GM19328 (cell line): Measurements from ENCODE around the gene KDM5B.
"Not testable (repeated sequence)": the region's sequence is repeated elsewhere in the genome, so short reads cannot be mapped to it uniquely, and the experiment has no call there.

ENCODE experiments used
- ATAC-seq: cut with Tn5 transposase; IDR thresholded peaks from one replicate; pipeline ENCODE4 v1.9.1; 2021; ENCODE audit warnings: mild to moderate bottlenecking, moderate library complexity; ENCODE audit not compliant: unreplicated experiment

Gene KDM5B

DNA sequence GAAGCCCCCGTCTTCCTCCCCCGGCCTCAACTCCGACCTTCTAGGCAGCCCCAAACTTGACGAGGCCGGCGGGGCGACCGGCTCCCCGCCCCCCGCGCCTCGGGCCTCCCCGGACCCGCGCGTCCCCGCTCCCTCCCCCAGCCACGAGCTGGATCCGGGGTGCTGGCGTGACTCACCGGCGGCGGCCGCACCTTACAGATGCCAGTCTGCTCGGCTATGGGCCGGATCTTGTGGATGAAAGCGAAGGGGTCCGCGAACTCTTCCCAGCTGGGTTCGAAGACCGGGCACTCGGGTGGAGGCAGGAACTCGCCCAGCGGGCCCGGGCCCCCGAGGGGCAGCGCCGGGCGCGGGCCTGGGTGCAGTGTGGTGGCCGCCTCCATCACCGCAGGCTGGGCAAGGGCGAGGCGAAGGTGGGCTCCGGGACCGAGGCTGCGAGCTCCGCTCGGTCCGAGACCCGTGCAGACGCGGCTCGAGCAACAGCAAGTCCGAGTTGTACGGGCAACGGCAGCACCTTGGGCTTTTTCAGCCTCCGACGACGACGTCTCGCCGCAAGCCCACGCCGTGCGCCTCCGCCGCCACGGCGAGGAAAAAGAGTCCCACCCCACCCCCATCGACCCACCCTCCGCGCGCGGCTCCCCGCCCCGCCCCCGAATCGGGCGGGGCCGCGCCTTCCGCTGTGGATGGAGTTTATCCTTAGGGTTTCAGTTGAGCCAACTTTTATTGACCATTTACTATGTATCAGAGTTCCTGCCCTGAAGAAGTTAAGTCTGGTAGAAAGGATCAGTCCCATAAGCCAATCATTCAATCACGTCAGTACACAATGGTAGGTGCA lies at the start of gene KDM5B:
TSS of gene KDM5B (minus strand) at position 496 of the 832 bp plus-strand sequence. CDS start at position 380, 116 bp downstream.
- ATAC-seq, result no peak

DNA sequence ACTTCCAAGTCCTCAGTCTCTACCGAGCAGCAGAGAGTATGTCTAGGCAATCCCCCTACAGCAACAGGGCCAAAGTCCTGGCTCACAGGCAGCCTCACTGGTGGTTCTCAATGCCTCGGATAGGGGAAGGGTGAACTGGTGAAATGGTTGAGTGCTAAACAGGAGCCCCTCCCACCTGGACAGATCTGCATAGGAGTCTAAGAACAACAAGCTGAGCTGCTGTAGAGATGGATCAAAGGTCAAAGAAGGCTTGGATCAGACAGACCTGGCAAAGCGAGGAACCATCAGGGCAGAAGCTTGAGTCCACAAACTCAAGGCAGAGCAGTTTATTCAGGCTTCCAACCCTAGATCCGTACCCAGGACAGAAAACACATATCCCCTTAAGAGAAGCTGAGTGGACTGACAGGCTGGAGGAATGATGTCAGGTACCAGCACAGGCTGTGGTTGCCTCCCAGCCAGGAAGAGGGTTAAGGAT lies 49.0 kb upstream of the KDM5B start:
- no peak for ATAC-seq

DNA sequence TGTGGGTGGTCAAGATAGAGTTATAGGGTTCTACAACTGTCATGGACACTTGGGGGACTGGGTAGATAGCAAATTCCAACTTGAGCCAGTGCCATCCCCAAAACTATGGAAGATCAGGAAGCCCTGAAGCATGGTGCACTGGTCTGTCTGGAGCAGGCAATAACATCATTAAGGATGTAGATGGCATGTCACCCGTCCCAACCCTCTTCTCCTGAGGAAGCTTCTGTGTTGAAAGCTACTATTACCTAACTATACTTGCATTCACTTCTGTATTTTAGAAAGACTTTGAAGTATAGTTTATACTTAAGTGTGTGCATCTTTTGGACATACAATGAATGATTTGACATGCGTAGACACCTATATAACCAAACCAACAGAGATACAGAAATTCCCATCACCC lies 47.8 kb upstream of the KDM5B start:
- no peak for ATAC-seq

- ATAC-seq, result no peak
Observed at GRCh38 chr1:202854787-202855186, 46.6 kb upstream of the KDM5B start.

- ATAC-seq, result no peak
Observed at GRCh38 chr1:202852163-202852904, 44.1 kb upstream of the KDM5B start.

- no peak for ATAC-seq
Observed at GRCh38 chr1:202850593-202851362, 42.6 kb upstream of the KDM5B start.

DNA sequence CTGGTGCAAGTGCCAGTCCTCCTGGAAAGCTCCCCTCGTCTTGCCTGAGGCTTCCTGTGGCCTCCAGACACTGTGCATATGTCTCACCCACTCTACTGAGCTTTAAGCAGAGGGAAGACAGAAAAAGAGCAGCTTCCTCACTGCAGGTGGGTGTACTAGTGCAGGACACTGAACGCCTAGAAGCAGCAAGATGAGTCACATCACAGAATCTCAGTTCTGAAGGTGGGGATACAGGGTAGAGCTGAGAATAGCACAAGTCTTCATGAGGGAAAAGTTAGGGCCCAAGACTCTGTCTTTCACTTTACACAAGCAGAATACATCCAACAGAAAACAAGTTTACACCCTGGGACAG lies 39.9 kb upstream of the KDM5B start:
- ATAC-seq, result no peak

GRCh38 chr1:202844935-202845334 lies 36.7 kb upstream of the KDM5B start:
- no peak for ATAC-seq

- ATAC-seq, result no peak
Observed at GRCh38 chr1:202844259-202844658, 36.0 kb upstream of the KDM5B start.

DNA sequence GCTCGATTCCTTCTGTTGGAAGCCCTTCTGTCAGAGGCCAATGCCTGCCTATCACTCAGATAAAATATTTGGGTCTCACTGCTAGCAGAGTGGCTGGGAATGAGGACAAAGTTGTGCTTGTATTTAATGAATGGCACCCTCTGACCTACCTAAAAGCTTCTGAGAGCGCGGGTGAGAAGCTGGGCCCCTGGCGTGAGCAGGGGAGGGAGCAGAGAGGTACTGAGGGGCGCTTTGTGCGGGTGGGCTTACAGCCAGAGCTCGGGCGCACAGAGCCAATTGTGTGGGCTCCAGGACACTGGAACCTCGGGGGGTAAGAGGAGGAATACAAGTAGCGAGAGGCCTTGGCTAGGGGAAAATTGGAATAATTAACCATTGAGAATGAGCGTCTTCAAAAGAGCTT lies 34.9 kb upstream of the KDM5B start:
- no peak for ATAC-seq

GRCh38 chr1:202837746-202838262 lies 29.6 kb upstream of the KDM5B start:
- ATAC-seq, result no peak

DNA sequence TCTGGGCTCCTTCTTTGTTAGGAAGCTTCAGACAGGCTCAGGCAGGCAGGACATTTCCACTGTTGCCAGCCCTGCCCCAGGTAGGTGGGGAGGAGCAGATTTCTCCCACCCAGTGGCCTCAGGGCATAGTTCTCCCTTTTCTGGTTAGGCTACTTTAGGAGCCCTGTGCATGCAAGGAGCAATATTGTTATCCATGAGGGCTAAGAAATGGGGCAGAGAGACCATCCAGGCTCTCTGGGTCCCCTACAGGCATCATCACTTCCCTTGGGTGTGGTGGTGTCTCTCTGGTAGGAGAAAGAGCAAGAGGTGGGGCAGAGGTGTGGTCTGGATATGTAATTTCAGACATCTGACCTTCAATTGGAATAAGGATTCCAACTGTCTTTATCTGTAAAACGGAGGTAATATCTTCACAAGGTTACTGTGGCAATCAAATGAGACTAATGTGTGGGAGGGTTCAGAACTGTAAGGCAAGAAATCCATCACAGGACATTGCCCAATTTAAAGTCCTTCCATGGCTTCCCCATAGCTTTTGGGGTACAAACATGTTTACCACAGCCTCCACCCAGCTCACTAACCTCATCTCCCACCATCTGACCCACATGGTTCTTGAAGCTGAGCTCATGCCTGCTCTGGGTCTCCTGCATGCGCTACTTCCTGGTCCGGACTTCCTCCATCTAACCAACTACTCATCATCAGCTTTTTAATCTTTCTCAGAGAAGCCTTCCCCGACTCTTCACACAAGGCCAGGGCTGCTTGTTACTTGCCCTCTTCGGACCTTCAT lies 28.6 kb upstream of the KDM5B start:
- no peak for ATAC-seq

- no peak for ATAC-seq
Observed at GRCh38 chr1:202835548-202836072, 27.4 kb upstream of the KDM5B start.

DNA sequence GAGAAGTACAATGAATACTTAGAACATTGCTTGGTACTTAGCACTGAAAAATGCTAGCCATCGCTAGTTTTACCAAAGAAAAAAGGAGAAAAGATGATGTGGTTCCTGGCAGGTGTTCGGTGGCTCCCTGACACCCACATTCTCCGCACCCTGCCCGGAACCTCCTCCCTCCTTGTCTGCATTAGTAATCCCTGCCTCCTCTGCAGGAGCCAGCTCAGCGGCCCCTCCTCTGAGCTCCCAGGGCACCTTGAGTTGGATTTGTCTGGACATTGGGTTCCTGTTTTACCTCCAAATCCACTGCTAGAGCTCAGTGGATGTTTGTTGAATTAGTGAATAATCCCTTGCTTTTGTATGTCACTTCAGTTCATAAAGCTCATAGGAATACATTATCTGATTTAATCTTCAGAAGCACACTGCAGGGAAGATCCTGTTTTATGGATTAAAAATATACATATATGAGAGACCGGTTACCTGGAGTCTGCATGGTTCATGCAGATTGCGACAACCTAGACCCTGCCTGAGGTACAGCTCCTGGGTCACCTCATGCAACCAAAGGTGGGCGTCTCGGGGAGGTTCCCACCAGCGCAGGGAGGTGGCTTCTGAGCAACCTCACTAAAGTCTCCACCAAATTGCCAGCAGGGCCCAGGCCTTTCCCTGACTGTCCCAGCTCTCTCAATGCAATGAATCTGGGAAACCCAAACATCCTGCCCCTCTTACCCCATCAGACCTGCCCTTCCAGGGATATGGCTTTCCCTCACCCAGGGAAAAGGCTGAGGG lies 26.7 kb upstream of the KDM5B start:
- ATAC-seq, result no peak

DNA sequence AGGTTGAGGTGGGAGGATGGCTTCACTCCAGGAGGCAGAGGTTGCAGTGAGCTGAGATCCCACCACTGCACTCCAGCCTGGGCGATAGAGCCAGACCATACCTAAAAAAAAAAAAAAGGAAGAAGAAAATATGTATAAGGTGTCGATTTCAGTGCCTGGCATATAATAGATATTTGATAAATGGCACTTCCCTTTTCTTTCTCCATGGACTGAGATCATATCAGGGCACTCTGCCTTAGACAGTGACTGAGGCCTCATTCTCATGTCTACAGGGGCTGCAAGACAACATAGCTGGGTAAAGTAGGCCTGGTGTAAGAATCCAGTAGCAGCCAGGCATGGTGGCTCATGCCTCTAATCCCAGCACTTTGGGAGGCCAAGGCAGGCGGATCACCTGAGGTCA lies 23.7 kb upstream of the KDM5B start:
- no peak for ATAC-seq

DNA sequence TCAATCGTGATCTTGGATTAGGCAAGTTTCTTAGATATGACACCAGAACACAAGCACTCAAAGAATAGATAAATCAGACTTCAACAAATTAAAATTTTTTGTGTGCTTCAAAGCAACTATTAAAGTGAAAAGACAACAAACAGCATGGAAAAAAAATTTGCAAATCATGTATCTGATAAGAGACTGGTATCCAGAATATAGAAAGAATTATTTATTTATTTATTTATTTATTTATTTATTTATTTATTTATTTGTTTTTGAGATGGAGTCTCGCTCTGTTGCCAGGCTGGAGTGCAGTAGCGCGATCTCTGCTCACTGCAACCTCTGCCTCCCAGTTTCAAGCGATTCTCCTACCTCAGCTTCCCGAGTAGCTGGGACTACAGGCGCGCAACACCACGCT lies 21.0 kb upstream of the KDM5B start:
- ATAC-seq, result not testable (repeated sequence)

- no peak for ATAC-seq
Observed at GRCh38 chr1:202825748-202826147, 17.5 kb upstream of the KDM5B start.

- no peak for ATAC-seq
Observed at GRCh38 chr1:202821467-202821866, 13.2 kb upstream of the KDM5B start.

DNA sequence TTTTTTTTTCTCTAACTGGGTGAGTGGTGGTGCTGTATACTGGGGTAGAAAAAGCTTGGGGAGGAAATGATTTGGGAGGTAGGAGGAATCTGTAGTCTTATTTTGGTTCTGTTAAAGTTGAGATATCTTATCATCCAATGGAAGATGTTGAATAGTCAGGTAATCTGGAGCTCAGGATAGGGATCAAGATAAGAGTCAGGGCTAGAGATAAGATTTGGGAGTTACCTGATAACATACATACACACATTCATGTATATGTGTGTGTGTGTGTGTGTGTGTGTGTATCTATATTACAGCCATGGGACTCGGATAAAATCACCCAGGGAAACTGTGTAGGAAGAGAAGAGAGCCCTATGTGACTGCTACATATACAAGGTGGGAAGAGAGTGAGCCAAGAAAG lies 10.6 kb upstream of the KDM5B start:
- no peak for ATAC-seq
